ENCODE data around the gene ZNF200.

DNA sequence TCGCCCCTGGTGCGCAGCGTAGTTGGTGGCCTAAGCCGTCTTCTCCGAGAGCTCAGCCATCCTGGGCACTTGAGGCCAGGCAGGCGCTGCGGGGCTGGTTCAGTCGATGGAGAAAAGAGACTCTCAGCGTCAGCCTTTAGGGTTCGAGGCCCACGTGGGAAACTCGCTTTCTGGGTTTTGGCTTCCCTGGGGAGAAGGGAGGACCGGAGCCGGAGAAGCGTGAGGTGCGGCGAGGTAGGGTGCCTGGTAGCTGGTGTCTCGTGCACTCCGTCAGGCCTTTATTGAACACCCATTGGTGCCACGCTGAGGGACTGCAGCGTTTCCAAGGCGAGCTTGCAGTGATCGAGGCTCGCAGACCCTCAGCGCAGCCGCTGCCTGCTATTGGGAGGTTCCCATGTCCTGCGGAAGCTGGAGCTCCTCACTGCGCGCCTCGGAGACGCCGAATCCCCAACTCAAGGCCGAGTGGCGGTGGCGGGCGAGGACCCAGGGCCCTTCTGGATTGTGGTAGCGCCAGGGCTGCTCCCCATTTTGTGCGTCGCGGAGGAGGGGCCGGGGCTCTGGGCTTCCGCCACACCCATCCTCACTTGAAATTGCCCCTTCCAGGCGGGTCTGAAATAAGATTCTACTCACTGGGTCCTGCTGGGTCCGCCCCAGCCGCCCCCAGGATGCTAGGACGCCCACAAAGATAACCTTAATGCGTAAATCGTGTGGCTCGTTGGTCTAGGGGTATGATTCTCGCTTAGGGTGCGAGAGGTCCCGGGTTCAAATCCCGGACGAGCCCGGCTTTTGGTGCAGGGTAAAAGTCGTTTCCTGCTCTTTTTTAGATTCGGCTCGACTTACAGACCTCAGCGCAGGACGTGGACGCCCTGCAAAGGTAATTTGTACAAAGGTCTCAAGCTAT is 45.8 kb downstream of the ZNF200 start:
- TF ChIP-seq POLR2AphosphoS5 (IDR thresholded peaks at IDR 0.05) (peak in 1 of 3 donors; percentile 53), POLR2A (IDR thresholded peaks at IDR 0.05) (no peak)
- TF ChIP-seq, protein P1, sequence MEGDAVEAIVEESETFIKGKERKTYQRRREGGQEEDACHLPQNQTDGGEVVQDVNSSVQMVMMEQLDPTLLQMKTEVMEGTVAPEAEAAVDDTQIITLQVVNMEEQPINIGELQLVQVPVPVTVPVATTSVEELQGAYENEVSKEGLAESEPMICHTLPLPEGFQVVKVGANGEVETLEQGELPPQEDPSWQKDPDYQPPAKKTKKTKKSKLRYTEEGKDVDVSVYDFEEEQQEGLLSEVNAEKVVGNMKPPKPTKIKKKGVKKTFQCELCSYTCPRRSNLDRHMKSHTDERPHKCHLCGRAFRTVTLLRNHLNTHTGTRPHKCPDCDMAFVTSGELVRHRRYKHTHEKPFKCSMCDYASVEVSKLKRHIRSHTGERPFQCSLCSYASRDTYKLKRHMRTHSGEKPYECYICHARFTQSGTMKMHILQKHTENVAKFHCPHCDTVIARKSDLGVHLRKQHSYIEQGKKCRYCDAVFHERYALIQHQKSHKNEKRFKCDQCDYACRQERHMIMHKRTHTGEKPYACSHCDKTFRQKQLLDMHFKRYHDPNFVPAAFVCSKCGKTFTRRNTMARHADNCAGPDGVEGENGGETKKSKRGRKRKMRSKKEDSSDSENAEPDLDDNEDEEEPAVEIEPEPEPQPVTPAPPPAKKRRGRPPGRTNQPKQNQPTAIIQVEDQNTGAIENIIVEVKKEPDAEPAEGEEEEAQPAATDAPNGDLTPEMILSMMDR (IDR thresholded peaks at IDR 0.05 in 8 of 11, conservative IDR thresholded peaks at IDR 0.05 in 3 of 11), result no peak
